CD4-positive, alpha-beta T cell treated with Interleukin-10 for 1 hour (primary cell): Measurements from ENCODE around the gene NCOR2.
"Not testable (repeated sequence)": the region's sequence is repeated elsewhere in the genome, so short reads cannot be mapped to it uniquely, and the experiment has no call there.

Experiments
- DNase-seq: peaks from one replicate; pipeline ENCODE4 v3.0.0-alpha.2; 2020

Gene NCOR2

DNA sequence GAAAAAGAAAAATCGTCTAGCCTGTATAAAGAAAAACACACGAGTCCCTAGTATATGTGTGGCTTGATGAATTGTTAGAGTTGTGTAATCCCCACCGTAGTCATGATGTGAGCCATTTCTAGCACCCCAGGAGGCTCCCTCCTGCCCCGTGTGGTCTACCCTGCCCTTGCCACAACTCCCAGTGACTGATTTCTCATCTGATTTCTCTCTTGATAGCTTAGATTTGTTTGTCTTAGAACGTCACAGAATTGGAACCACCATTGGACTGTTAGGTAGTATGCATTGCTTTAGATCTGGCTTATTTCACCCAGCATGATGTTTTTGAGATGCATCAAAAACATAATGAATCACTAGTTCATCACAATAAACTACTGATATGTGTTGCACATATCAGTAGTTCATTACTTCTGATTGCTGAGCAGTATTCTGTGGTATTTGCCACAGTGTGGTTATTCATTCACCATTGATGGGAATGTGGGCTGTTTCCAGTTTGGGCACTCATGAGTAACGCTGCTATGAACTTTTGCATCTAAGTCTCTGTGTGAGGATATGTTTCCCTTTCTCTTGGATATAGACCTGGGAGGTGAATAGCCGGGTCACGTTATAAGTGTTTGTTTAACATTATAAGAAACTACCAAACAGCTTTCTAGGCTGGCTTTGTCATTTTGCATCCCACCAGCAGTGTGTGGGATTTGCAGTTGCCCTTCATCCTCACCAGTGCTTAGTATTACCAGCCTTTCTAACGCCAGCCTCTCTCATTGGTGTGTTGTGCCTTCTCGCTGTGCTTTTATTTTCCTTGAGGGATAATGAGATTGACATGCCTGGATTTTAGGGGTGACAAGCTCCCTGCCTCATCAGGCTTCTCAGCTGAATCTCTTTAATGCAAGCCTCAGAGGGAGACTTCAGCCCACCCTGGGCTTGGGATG, 31.9 kb upstream of the NCOR2 start:
- no peak for DNase-seq

DNA sequence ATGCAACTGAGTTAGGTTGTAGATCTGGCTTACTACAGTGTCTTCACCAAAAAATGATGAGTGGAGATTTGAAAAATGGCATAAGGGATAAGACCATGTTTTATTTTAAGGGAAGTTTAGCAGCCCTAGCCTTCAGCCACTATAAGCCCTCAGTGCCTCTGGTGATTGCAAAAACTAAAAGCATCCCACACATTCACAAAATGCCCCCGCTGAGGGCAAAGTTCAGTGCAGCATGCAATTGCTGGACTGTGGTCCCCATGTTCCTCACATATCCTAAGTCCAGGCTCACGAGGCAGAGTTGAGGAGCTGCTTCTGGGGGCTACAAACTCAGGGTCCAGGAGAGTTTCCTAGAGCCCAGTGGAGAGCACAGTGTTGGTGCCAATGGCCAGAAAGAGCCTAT, 29.6 kb upstream of the NCOR2 start:
- no peak for DNase-seq

DNA sequence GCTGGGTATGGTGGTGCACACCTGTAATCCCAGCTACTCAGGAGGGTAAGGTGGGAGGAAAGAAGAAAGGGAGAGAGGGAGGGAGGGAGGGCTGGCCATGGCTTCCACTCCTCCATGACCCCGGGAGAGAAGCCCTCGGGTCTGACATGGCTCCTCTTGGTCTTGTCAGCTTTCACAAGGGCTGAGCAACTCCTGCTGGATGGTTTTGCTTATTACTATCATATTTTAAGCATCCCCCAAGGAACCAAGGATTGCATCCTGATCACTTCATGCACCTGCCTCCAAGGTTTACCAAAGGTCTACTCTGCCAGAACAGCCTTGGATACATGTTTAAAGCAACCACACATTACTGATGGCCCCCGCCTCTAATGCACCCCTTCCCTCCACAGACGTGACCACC, 28.0 kb upstream of the NCOR2 start:
- no peak for DNase-seq

DNA sequence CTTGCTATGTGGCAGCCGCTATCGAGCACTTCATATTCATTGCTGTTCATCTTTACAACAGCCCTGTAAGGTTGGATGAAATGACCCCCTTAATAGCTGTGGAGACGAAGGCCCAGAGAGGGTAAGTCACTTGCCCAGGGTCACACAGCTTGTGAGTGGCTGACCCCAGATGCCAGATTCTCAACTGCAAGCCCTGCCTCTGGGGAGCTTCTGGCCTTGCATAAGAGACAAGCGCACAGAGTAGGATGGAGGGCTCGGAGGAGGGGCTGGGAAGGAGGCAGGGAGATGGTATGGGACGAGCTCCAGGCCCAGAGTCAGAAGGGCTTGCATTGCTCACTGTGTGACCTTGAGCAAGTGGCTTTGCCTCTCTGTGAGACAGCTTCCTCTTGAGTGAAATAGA, 27.4 kb upstream of the NCOR2 start:
- no peak for DNase-seq

DNA sequence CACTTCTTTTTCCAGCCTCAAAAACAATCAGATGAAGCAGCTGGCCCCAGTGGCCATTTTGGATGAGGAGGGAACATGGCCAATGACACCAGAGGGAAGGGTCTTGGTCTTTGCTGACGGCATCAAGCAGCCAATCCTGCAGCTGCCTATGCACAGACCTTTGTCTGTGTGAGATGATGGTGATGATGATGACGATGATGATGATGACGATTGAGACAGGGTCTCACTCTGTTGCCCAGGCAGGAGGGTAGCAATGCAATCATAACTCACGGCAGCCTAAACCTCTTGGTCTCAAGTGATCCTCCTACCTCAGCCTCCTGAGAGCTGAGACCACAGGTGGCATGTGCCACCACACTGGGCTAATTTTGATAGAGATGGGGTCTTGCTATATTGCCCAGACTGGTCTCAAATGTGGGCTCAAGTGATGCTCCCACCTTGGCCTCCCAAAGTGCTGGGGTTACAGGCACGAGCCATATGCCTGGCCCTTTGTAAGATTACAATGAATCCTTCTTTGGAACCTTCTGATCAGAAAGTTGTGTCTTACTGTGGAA, 26.5 kb upstream of the NCOR2 start:
- no peak for DNase-seq

DNA sequence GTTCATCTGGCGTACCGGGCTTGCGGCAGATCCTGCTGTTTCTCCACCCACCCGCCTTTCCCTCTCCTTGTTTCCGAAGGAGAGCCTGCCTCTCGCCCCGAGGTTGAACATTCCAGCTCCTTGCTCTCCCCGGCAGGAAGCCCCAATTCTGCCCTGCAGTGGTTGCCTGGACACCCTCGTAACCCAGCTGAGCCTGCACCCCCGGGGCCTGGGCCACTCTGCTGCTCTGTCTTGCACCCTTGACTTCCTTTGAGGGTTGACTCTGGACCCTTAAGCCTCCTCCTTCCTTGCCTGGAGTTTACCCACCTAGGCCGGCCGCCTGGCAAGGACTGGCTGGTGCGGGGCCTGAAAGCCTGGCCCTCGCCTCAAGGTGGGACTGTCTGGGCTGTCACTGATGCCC, 25.8 kb upstream of the NCOR2 start:
- no peak for DNase-seq

DNA sequence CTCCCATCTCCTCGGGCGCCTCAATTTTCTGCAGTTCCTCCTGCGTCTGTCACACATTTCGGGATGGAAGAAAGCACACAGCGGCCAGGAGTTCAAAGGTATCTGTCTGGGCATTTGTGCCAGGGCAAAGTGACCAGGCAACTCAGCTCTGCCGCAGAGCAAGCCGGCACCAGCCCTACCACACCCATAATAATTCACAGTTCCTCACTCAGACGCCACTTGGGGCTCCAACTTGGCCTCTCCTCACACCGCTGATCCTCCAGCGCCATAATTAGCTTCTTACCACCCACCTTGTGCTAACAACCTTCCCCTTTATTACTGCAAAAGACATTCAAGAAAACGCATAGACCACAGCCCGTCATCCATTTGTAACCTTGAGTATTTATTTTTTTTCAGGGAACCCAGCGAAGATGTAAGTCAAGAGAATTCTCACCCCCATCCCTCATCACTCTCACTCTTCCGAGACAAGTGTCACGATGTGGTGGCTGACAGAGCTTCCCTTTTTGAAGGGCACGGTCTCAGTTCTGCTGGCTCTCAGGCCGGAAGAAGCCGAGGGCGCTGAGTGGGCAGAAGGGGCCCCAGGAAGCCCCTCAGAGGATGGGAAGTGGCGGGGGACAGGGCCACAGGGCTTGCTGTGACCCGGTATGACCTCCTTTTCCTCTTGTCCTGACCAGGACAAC, 25.2 kb upstream of the NCOR2 start:
- no peak for DNase-seq

DNA sequence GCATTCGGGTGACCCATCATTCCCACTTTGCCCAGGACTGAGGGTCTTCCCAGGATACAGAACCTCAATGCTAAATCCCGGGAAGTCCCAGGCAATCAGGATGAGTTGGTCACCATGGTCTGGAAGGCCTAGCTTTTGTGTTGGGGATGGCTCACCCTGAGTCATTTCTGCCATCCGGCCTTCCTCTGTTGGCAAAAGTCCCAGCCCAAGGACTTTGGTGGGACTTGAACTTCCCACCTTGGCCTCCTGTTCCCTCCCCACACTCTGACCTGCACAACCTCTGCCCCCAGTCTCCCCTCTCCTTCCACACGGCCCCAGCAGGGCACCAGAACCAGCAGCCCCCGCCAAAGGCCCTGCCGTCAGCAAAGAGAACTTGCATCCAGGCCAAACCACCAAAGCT, 24.6 kb upstream of the NCOR2 start:
- DNase-seq: no peak

DNA sequence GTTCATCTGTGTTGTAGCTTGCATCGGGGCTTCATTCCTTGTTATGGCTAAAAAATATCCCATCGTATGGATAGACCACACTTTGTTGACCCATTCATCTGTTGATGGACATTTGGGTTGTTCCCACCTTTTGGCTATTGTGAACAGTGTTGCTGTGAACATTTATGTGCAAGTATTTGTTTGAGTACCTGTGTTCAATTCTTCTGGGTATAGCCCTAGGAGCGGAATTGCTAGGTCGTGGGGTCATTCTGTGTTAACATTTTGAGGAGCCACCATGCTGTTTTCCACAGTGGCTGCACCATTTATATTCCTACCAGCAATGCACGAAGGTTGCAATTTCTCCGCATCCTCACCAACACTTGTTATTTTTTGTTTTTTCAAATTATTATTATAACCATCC, 23.0 kb upstream of the NCOR2 start:
- DNase-seq: no peak

DNA sequence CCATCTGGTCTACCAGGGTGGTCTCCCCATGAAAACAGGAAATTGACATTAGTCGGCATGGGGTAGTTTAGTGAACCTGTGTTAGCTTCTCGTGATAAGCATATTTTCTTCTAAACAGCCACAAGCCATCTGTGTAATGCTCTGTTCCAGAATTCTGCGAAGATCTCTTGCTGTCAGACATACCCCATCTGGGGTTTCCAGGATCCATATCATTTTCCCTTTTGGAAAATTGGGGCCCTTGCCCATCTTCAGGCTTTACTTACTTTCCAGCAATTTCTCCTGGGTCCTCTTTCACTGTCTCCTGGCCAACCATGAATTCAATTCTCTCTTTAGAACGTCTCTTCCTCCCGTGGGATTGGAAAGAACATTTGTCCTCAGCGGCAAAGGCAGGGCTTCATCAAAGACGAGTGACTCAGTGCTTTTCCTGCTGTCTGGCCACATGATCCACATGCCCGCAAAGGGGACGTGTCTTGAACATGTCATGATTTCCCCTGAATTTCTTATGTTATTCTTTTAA, 21.4 kb upstream of the NCOR2 start:
- DNase-seq: no peak

DNA sequence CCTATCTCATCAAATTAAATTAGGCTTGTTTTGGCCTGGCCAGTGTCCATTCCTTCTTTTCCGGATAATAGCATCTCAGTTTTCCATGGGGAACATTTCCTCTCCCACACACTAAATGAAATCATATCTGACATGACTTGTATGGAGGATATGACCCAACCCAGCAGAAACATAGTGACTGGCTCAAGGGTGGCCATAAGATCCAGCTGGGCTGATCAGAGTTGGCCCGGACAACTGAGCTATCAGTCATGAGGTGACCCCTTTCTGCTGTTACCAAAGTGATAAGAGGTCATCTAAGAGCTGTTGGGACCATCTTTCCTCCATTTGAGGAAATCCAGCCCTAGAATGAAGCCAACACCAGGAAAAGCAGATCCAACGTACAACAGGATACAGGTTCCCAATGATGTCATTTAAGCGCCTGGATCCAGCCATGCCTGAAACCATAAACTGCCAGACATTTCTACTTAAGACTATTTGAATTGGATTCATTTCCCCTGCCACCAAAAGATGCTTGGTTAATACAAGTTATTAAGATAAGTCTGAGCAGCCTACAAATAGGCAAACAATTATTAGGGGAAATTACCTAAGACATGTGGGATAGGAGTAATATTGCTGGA, 20.7 kb upstream of the NCOR2 start:
- no peak for DNase-seq

DNA sequence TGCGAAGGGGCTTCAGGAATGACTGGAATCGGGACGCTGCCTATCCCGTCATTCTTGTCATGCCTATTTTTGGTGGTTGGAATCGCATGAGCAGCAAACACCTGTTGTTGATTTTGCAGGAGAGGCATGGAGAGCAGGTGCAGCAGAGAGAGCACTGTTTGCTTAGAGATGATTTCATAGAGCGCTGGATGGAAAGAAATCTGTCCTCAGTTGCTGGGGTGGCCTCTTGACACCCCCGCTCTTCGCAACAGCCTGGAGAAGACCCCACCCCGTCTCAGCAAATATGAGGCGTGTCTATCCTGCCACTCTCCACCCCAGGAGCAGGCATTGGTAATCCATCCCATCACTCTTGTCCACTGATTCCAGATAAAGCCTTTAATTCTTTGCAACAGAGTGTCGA, 19.3 kb upstream of the NCOR2 start:
- no peak for DNase-seq

DNA sequence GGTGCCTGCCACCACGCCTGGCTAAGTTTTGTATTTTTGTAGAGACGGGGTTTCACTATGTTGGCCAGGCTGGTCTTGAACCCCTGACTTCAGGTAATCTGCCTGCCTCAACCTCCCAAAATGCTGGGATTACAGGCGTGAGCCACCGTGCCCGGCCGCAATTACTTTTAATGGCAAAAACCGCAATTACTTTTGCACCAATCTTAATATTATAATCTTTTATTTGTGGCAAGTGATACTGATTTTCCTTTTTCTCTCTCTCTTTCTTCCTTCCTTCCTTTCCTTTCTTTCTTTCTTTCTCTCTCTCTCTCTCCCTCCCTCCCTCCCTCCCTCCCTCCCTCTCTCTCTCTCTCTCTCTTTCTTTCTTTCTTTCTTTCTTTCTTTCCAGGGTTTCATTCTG, 17.1 kb upstream of the NCOR2 start:
- DNase-seq: not testable (repeated sequence)

DNA sequence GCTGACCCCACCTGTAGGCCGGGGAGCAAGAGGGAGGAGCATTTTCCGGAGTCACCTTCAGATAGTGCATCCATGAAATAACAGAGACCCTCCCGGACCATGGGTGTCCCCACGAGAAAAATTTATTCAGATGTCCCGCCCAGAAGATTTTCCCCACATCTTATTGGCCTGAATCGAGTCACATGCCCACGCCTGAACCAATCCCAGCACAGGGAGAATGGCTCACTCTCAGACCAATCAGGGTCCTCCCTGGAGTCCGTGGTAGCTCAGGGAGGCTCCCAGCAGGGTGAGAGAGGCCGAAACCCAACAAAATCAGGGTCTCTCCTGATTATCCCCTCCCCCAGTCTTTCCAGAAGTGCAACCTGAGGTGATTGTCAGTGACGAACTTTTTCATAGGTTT, 16.4 kb upstream of the NCOR2 start:
- no peak for DNase-seq

DNA sequence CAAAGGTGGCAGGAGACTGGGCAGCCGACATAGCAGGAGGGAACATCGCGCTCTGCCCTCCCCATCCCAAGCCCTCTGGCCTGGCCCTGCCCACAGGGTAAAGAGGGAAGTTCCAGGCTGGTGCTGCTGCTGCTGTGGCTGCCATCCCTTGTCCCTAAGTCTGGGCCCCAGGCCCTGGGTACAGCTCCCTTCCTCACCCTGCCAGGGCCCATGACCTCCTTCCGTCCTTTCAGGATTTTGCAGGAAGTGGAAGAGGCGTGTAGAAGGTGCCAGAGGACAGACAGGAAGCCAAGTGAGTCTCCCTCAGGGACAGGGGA, 14.7 kb upstream of the NCOR2 start:
- no peak for DNase-seq

DNA sequence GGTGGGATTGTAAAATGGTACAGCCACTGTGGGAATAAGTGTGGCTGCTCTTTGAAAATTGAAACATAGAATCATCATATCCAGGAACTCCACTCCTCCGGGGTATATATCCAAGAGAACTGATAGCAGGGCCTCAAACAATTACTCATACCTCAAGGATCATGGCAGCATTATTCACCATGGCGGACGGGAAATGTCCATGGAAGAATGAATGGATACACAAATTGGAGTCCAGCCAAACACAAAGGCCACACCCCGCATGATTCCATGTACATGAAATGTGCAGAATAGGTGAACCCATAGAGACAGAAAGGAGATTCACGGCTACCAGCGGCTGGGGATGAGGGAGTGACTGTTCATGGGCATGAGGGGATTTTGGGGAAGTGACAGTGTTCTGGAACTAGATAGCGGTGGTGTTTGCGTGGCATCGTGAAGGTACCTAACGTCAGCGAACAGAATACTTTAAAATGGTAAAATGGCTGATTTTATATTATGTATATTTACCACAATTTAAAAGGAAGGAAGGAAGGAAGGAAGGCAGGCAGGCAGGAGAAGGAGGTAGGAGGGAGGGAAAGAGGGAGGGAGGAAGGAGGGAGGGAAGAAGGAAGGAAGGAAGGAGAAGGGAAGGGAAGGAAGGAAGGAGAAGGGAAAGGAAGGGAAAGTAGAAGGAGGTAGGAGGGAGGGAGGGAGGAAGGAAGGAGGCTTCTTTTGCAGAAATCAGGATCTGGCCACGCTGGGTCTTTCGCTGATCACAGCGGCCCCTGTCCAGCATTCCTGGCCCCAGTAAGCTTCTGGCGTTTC, 14.1 kb upstream of the NCOR2 start:
- DNase-seq: no peak

DNA sequence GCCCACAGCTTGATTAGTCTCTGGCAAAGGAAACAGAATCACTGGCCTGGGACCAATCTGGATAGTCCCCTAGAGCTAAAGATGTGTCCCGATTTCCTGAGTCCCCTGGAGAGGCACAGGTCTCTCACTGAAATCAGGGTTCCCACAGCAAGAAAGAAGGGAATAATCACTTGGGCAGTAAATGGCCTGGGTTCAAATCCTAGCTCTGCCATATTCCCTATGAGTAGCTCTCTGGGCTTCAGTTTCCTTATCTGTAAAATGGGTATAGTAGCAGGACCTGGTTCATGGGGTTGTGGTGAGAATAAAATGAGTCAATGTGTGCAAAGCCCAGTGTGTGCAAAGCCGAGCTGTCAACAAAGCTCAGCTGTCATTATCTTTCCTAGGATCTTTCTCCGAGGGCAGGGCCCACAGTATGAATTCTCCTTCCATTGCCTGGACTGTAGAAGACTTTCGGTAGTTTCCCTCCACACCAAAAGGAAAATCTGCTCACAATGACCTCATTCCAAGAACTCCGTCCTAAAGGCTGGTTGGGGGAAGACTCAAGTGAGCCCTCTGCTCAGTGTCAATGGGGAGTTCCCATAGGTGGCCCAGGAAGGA, 12.6 kb upstream of the NCOR2 start:
- no peak for DNase-seq

DNA sequence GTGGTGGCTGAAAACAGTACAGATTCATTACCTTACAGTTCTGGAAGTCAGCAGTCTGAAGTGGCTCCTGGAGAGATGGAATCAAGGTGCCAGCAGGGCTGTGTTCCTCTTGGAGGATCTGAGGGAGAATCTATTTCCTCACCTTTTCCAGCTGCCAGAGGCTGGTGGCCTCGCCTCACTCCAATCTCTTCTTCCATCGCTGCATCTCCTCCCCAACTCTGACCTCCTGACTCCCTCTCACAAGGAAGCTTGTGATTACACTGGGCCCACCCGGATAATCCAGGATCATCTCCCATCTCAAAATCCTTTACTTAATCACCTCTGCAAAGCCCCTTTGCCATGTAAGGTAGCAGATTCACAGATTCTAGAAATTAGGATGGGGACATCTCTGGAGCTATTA, 11.4 kb upstream of the NCOR2 start:
- no peak for DNase-seq

DNA sequence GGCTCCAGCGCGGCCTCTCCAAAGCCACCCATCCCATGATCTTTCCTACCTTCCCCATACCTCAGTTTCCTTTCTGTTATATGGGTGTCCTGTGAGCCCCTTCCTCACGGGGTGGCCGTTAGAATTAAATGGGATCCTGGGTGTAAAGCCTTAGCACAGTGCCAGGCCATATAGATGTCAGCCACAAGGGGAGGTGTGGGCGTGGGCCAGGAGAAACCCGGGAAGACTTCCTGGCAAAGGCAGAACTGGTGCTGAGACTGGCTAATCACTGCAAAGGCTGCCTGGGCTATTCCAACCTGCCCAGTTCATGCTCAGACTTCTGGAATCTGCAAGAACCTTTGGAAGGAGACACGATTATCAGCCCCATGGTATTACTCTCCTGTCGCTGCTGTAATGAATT, 11.0 kb upstream of the NCOR2 start:
- no peak for DNase-seq

DNA sequence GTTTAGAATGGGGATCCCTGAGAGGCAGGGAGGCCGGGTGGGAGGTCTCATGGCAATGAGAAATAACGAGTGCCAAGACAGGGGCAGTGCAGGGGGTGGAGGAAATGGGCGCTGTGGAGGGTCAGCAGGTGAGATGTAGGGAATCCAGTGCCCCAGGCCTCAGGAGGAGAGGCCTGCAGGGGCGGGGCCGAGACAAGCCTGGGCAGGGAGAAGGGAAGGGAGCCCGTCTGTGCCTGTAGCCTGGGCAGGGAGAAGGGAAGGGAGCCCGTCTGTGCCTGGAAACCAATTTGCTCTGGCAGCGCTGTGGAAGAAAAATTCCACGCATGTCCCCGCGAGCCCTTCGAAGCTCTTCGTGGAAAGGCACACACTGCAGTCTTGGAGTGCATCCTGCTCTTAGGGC, 10.6 kb upstream of the NCOR2 start:
- no peak for DNase-seq

DNA sequence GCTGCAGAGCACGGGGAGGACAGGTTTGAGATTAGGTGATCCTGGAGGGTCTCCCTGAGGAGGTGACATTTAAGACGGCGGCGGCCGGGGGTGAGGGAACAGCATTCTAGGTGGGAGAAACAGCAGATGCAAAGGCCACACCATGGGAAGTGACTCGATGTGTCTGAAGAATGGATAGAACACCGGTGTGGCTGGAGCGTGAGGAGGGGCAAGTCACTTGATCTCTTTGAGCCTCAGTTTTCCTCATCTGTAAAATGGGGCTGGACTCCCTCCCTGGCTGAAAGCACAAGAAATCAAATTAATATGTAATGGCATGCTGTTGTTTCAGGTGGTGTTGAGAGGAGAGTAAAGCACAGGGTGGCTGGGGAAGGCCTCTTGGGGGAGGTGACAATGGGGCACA, 10.0 kb upstream of the NCOR2 start:
- DNase-seq: no peak

DNA sequence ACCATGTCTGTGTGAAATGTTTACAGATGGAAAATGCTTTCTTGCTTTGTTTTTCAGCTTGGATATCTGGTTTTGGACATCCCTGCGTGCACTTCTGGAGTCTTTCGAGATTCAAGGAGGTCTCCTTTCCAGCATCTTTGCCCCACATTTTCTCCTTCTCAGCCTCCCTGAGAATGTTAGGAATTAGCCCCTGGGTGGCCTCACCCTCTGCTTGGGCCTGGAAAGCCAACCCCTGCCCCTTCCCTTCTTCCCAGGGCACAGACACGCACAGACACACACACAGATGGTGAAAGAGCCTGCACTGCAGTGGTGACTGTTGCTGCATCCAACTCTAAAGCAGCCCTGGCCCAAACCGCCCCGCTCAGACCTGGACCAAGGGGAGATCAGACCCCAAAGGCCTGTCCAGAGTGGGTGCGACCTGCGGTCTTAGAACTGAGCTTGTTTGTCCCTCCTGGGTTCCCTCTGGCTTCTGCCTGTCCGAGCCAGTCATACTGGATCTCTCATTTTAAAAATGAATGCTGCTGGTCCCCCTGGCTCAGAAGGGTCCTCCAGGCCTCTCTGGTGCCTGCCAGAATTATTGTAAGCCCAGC, 8.7 kb upstream of the NCOR2 start:
- DNase-seq: no peak
